Ovary (tissue), 3 donors: ENCODE data around the gene GCKR.

Experiments
- CTCF ChIP-seq, 3 donors: fragments of 450-650 bp in 2 of 3; fragments of 200-600 bp in 1 of 3; IDR thresholded peaks; one replicate each; pipeline versions ENCODE4 v1.5.1 to v1.8.0; 2016 to 2022; ENCODE audit warnings: antibody characterized with exemption in 3 of 3, mild to moderate bottlenecking in 1 of 3
- POLR2A ChIP-seq: fragments of 450-650 bp; IDR thresholded peaks from one replicate; pipeline ENCODE4 v1.6.1; 2017; ENCODE audit warnings: antibody characterized with exemption, mild to moderate bottlenecking, moderate library complexity
- donor health status: DM: no; HTN: no; CAD: no.

- no peak for TF ChIP-seq CTCF (IDR thresholded peaks at IDR 0.05)
- no peak for TF ChIP-seq POLR2A
Observed at GRCh38 chr2:27507293-27507692, 10.7 kb downstream of the GCKR start.
